ENCODE results near the gene RAB27A.

- no peak for TF ChIP-seq CTCF (IDR thresholded peaks at IDR 0.05)
- no peak for TF ChIP-seq CREM (CRISPR knock-in tag; IDR thresholded peaks at IDR 0.05)
- no peak for TF ChIP-seq ZNF671 (CRISPR knock-in tag; IDR thresholded peaks at IDR 0.05)
These were observed 31.4 kb upstream of the RAB27A start for GRCh38 chr15:55320963-55321362.
